ENCODE results near the gene RGS6.

DNA sequence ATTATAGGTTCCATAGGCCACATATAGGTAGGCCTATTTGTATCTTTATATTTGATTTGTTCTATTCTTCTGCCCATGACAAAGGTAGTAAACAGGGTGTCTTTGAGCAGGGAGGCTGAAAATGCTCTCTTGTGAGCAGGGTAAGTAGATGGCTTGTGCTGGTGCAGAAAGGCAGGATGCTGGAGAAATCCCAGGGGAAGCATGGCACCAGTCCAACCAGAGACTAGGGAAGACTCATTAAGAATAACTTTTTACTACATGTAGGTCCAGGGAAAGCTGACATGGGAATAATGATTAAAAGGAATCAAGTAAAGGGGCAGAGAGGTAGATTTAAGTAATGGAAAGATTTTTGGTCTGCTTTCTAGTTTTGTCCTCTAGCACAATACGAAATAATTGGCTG, 245.0 kb downstream of the RGS6 start:
- TF ChIP-seq, protein P1, sequence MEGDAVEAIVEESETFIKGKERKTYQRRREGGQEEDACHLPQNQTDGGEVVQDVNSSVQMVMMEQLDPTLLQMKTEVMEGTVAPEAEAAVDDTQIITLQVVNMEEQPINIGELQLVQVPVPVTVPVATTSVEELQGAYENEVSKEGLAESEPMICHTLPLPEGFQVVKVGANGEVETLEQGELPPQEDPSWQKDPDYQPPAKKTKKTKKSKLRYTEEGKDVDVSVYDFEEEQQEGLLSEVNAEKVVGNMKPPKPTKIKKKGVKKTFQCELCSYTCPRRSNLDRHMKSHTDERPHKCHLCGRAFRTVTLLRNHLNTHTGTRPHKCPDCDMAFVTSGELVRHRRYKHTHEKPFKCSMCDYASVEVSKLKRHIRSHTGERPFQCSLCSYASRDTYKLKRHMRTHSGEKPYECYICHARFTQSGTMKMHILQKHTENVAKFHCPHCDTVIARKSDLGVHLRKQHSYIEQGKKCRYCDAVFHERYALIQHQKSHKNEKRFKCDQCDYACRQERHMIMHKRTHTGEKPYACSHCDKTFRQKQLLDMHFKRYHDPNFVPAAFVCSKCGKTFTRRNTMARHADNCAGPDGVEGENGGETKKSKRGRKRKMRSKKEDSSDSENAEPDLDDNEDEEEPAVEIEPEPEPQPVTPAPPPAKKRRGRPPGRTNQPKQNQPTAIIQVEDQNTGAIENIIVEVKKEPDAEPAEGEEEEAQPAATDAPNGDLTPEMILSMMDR (conservative IDR thresholded peaks at IDR 0.05; ENCODE audit: low read depth, low read length) = no peak
- TF ChIP-seq EZH2phosphoT487 (IDR thresholded peaks at IDR 0.05; ENCODE audit: borderline replicate concordance, low read length) (no peak), EZH2 (IDR thresholded peaks at IDR 0.05; ENCODE audit: low read length, unreplicated experiment) (no peak)
